Breast epithelium (tissue), 3 donors: ENCODE results near the gene CDK5RAP2.

Experiments used
- POLR2A ChIP-seq: fragments of 450-650 bp; IDR thresholded peaks from one replicate; pipeline ENCODE4 v1.6.1; 2016; ENCODE audit warnings: antibody characterized with exemption, mild to moderate bottlenecking, moderate library complexity
- POLR2AphosphoS5 ChIP-seq, 3 donors: sonication (generic); formaldehyde crosslinking; IDR thresholded peaks; one replicate each; pipeline ENCODE4 v1.6.1; 2017; ENCODE audit warnings: antibody characterized with exemption in 3 of 3
- TF ChIP-seq, protein P1 (sequence below), 3 donors: fragments of 450-650 bp; IDR thresholded peaks; one replicate each; pipeline ENCODE4 v1.5.1; 2016 to 2017; ENCODE audit warnings: antibody characterized with exemption in 3 of 3, mild to moderate bottlenecking in 3 of 3, moderate library complexity in 3 of 3

- TF ChIP-seq POLR2A (no peak), POLR2AphosphoS5 (IDR thresholded peaks at IDR 0.05) (no peak)
- TF ChIP-seq, protein P1, sequence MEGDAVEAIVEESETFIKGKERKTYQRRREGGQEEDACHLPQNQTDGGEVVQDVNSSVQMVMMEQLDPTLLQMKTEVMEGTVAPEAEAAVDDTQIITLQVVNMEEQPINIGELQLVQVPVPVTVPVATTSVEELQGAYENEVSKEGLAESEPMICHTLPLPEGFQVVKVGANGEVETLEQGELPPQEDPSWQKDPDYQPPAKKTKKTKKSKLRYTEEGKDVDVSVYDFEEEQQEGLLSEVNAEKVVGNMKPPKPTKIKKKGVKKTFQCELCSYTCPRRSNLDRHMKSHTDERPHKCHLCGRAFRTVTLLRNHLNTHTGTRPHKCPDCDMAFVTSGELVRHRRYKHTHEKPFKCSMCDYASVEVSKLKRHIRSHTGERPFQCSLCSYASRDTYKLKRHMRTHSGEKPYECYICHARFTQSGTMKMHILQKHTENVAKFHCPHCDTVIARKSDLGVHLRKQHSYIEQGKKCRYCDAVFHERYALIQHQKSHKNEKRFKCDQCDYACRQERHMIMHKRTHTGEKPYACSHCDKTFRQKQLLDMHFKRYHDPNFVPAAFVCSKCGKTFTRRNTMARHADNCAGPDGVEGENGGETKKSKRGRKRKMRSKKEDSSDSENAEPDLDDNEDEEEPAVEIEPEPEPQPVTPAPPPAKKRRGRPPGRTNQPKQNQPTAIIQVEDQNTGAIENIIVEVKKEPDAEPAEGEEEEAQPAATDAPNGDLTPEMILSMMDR (IDR thresholded peaks at IDR 0.05), result no peak
These were observed 116.2 kb downstream of the CDK5RAP2 start for GRCh38 chr9:120463765-120464164.
